ENCODE measurements around the gene MYCBPAP. TPM values are rescaled to one million over a fixed set of nuclear protein-coding genes. Genes with fewer than 3 reads are reported as not detected.

MYCBPAP gene
- total RNA-seq, 2 donors from 2014 or later = 0.56 to 2.8 TPM

- Histone ChIP-seq H3K27me3 (peaks cover 58% of the 10 kb centered on the region), H3K27ac (no peak overlapping the region), H3K36me3 (no peaks in the 10 kb centered on the region), H3K9ac (ENCODE audit: low read depth in 2 of 2, low read length in 2 of 2) (no peak overlapping the region), H3K4me1 (peaks cover 22% of the 10 kb centered on the region), H3K4me3 (no peak overlapping the region), H3K9me3 (no peaks in the 10 kb centered on the region)
- intact Hi-C loops (cut with DNase I) = no loop called here
- DNase-seq = no peak
- no peak for TF ChIP-seq CTCF (IDR thresholded peaks at IDR 0.05)
These were observed 54.2 kb downstream of the MYCBPAP start for GRCh38 chr17:50562242-50563091.

- Histone ChIP-seq H3K36me3 (no peaks in the 10 kb centered on the region), H3K9ac (ENCODE audit: low read depth in 2 of 2, low read length in 2 of 2) (no peak overlapping the region), H3K4me3 (no peak overlapping the region), H3K27ac (no peak overlapping the region), H3K9me3 (no peaks in the 10 kb centered on the region), H3K4me1 (peaks cover 22% of the 10 kb centered on the region), H3K27me3 (peaks cover 58% of the 10 kb centered on the region)
- no peak for DNase-seq
- intact Hi-C loops (cut with DNase I) = no loop called here
- no peak for TF ChIP-seq CTCF (IDR thresholded peaks at IDR 0.05)
These were observed 54.9 kb downstream of the MYCBPAP start for GRCh38 chr17:50563092-50563511.

GRCh38 chr17:50564916-50565315 lies 56.7 kb downstream of the MYCBPAP start:
- intact Hi-C loops (cut with DNase I) = no loop called here
- Histone ChIP-seq H3K27me3 (peaks cover 41% of the 10 kb centered on the region), H3K9ac (ENCODE audit: low read depth in 2 of 2, low read length in 2 of 2) (no peak overlapping the region), H3K36me3 (no peaks in the 10 kb centered on the region), H3K4me1 (peaks cover 12% of the 10 kb centered on the region), H3K27ac (no peak overlapping the region), H3K9me3 (no peaks in the 10 kb centered on the region), H3K4me3 (no peak overlapping the region)
- peak; percentile 56 for DNase-seq
- no peak for TF ChIP-seq CTCF (IDR thresholded peaks at IDR 0.05)

GRCh38 chr17:50565402-50566350 lies 57.4 kb downstream of the MYCBPAP start:
- intact Hi-C loops (cut with DNase I) = no loop called here
- Histone ChIP-seq H3K9me3 (no peaks in the 10 kb centered on the region), H3K4me1 (peaks cover 8% of the 10 kb centered on the region), H3K36me3 (no peaks in the 10 kb centered on the region), H3K9ac (ENCODE audit: low read depth in 2 of 2, low read length in 2 of 2) (no peak overlapping the region), H3K4me3 (no peak overlapping the region), H3K27ac (no peak overlapping the region), H3K27me3 (peaks cover 38% of the 10 kb centered on the region)
- no peak for DNase-seq
- no peak for TF ChIP-seq CTCF (IDR thresholded peaks at IDR 0.05)

- no peak overlapping the region for H3K27ac ChIP-seq
- no peak for TF ChIP-seq CTCF (IDR thresholded peaks at IDR 0.05)
- no peak overlapping the region for H3K9ac ChIP-seq (ENCODE audit: low read depth in 2 of 2, low read length in 2 of 2)
- intact Hi-C loops (cut with DNase I) = no loop called here
- H3K27me3 ChIP-seq = peaks cover 26% of the 10 kb centered on the region
- H3K4me1 ChIP-seq = no peaks in the 10 kb centered on the region
- H3K9me3 ChIP-seq = no peaks in the 10 kb centered on the region
- no peaks in the 10 kb centered on the region for H3K36me3 ChIP-seq
- no peak for DNase-seq
- H3K4me3 ChIP-seq = no peak overlapping the region
These were observed 58.6 kb downstream of the MYCBPAP start for GRCh38 chr17:50566886-50567285.
